SU-DHL-6 (cell line): ENCODE data around the gene NCKAP5.

Source experiments
- H2AFZ ChIP-seq: fragments of 200-600 bp; sonication (generic); 2 replicates; pipeline ENCODE4 v1.6.1; 2014; ENCODE audit warnings: low read depth, mild to moderate bottlenecking, moderate library complexity, mixed read lengths, antibody characterized with exemption, low read length; ENCODE audit not compliant: severe bottlenecking
- H3F3A ChIP-seq: fragments of 200-600 bp; shearing (Covaris generic); 2 replicates; pipeline ENCODE4 v1.6.0; 2016; ENCODE audit warnings: antibody characterized with exemption, mild to moderate bottlenecking; ENCODE audit not compliant: insufficient read depth
- H3K27ac ChIP-seq: fragments of 200-600 bp; sonication (generic); 2 replicates; pipeline ENCODE4 v1.5.1; 2016; ENCODE audit warnings: low read depth, mild to moderate bottlenecking, low read length, moderate library complexity, mixed read lengths
- H3K27me3 ChIP-seq: fragments of 200-600 bp; sonication (generic), shearing (Covaris generic); 2 replicates; pipeline ENCODE4 v1.6.0; 2014; ENCODE audit warnings: mild to moderate bottlenecking, low read length
- H3K36me3 ChIP-seq: fragments of 200-600 bp; sonication (generic); 2 replicates; pipeline ENCODE4 v1.6.1; 2014; ENCODE audit warnings: mild to moderate bottlenecking, low read length, mixed read lengths
- H3K4me2 ChIP-seq: fragments of 300-600, 200-600 bp; shearing (Covaris generic), sonication (generic); 2 replicates; pipeline ENCODE4 v1.6.0; 2014; ENCODE audit warnings: low read length, low read depth, mild to moderate bottlenecking; ENCODE audit not compliant: poor library complexity, severe bottlenecking
- H3K4me3 ChIP-seq: fragments of 200-600 bp; sonication (generic); 2 replicates; pipeline ENCODE4 v1.5.1; 2014; ENCODE audit warnings: antibody characterized with exemption, low read length, mild to moderate bottlenecking, mixed read lengths; ENCODE audit not compliant: insufficient read depth, poor library complexity, severe bottlenecking
- H3K79me2 ChIP-seq: fragments of 200-600 bp; sonication (generic); 2 replicates; pipeline ENCODE4 v1.6.1; 2014; ENCODE audit warnings: mild to moderate bottlenecking, low read length, moderate library complexity; ENCODE audit not compliant: insufficient read depth
- H3K9ac ChIP-seq: fragments of 200-600 bp; sonication (generic); 2 replicates; pipeline ENCODE4 v1.7.0; 2014; ENCODE audit warnings: mild to moderate bottlenecking, low read length
- H3K9me2 ChIP-seq: fragments of 200-600 bp; sonication (generic); replicated peaks from 2 replicates; pipeline ENCODE4 v1.6.1; 2014; ENCODE audit warnings: low read length; ENCODE audit not compliant: insufficient read depth
- H3K9me3 ChIP-seq: fragments of 200-600 bp; sonication (generic); 2 replicates; pipeline ENCODE4 v1.6.1; 2014; ENCODE audit warnings: low read length, mixed read lengths; ENCODE audit not compliant: insufficient read depth
- H4K20me1 ChIP-seq: fragments of 200-600 bp; sonication (generic); 2 replicates; pipeline ENCODE4 v1.6.1; 2014; ENCODE audit warnings: low read depth, mild to moderate bottlenecking, antibody characterized with exemption, low read length, moderate library complexity, mixed read lengths
- CTCF ChIP-seq: fragments of 200-600 bp; sonication (generic); IDR thresholded peaks from one replicate; pipeline ENCODE4 v1.5.1; 2017; ENCODE audit warnings: antibody characterized with exemption, mild to moderate bottlenecking, low read length, moderate library complexity; ENCODE audit not compliant: insufficient read depth, poor library complexity, severe bottlenecking
- EZH2phosphoT487 ChIP-seq: fragments of 200-600 bp; sonication (generic), shearing (Covaris generic); conservative IDR thresholded peaks from 2 replicates; pipeline ENCODE4 v1.6.1; 2018; ENCODE audit warnings: mild to moderate bottlenecking, antibody characterized with exemption, low read length, moderate library complexity, mixed read lengths

Gene NCKAP5

GRCh38 chr2:132877923-132878322 lies 690.3 kb downstream of the NCKAP5 start:
- Histone ChIP-seq H3K4me3 (no peak overlapping the region), H4K20me1 (no peaks in the 10 kb centered on the region), H3K4me2 (no peak overlapping the region), H3F3A (no peaks in the 10 kb centered on the region), H3K79me2 (no peaks in the 10 kb centered on the region), H3K9me3 (no peaks in the 10 kb centered on the region), H3K27me3 (no peaks in the 10 kb centered on the region), H3K27ac (no peak overlapping the region), H2AFZ (no peak overlapping the region), H3K36me3 (no peaks in the 10 kb centered on the region), H3K9ac (no peak overlapping the region), H3K9me2 (no peaks in the 10 kb centered on the region)
- TF ChIP-seq EZH2phosphoT487: no peak
- no peak for TF ChIP-seq CTCF

GRCh38 chr2:132876745-132877391 lies 691.4 kb downstream of the NCKAP5 start:
- H3K27me3 ChIP-seq: no peaks in the 10 kb centered on the region
- H2AFZ ChIP-seq: no peak overlapping the region
- H3K9me3 ChIP-seq: no peaks in the 10 kb centered on the region
- H3K9ac ChIP-seq: no peak overlapping the region
- H4K20me1 ChIP-seq: no peaks in the 10 kb centered on the region
- no peak overlapping the region for H3K4me3 ChIP-seq
- H3K27ac ChIP-seq: no peak overlapping the region
- no peaks in the 10 kb centered on the region for H3F3A ChIP-seq
- no peak for TF ChIP-seq EZH2phosphoT487
- no peak for TF ChIP-seq CTCF
- H3K36me3 ChIP-seq: no peaks in the 10 kb centered on the region
- no peaks in the 10 kb centered on the region for H3K9me2 ChIP-seq
- no peak overlapping the region for H3K4me2 ChIP-seq
- no peaks in the 10 kb centered on the region for H3K79me2 ChIP-seq

GRCh38 chr2:132875193-132875592 lies 693.1 kb downstream of the NCKAP5 start:
- no peak overlapping the region for H3K4me3 ChIP-seq

More at GRCh38 chr2:132875193-132875592, 693.1 kb downstream of the NCKAP5 start:
- Histone ChIP-seq H3K36me3 (no peaks in the 10 kb centered on the region), H3K9ac (no peak overlapping the region), H3K9me3 (no peaks in the 10 kb centered on the region), H3F3A (no peaks in the 10 kb centered on the region), H3K27ac (no peak overlapping the region), H3K9me2 (no peaks in the 10 kb centered on the region), H2AFZ (no peak overlapping the region), H3K4me2 (no peak overlapping the region), H4K20me1 (no peaks in the 10 kb centered on the region), H3K27me3 (no peaks in the 10 kb centered on the region), H3K79me2 (no peaks in the 10 kb centered on the region)
- no peak for TF ChIP-seq EZH2phosphoT487
- no peak for TF ChIP-seq CTCF
